Measurements from ENCODE around the gene DYNC1H1. TPM values are rescaled to one million over a fixed set of nuclear protein-coding genes. Genes with fewer than 3 reads are reported as not detected.
"Not testable (repeated sequence)": the region's sequence is repeated elsewhere in the genome, so short reads cannot be mapped to it uniquely, and the experiment has no call there.

DYNC1H1 gene
- total RNA-seq, 1 donor from 2014 or later: 237 TPM

- peak overlapping the region; percentile 10 for H3K27ac Mint-ChIP-seq
These were observed 3.8 kb downstream of the DYNC1H1 start for GRCh38 chr14:101968186-101968585.

GRCh38 chr14:101969481-101969880, 5.1 kb downstream of the DYNC1H1 start:
- Histone ChIP-seq H4K20me1 (ENCODE audit: low read depth) (peaks cover 92% of the 10 kb centered on the region), H3K36me3 (peaks cover 3% of the 10 kb centered on the region), H3K4me1 (peaks cover 16% of the 10 kb centered on the region), H3K4me2 (no peak overlapping the region), H3K79me2 (ENCODE audit: low read depth) (peaks cover 100% of the 10 kb centered on the region), H3K9me3 (ENCODE audit: low read depth) (no peaks in the 10 kb centered on the region), H3K9ac (no peak overlapping the region), H3K27me3 (no peaks in the 10 kb centered on the region), H3K27ac (no peak overlapping the region), H2AFZ (replicated peaks) (no peak overlapping the region), H3K4me3 (no peak overlapping the region), H3F3A (ENCODE audit: low read depth) (peaks cover 4% of the 10 kb centered on the region)
- Mint-ChIP-seq H3K27me3 (ENCODE audit: insufficient read depth, low read depth) (peaks cover 3% of the 10 kb centered on the region), H3K9me3 (no peaks in the 10 kb centered on the region), H3K4me1 (peaks cover 30% of the 10 kb centered on the region), H3K36me3 (peaks cover 10% of the 10 kb centered on the region), H3K4me3 (no peak overlapping the region), H3K27ac (peak overlapping the region; percentile 39)
- TF ChIP-seq CTCF (IDR thresholded peaks at IDR 0.05) (no peak), EZH2 (IDR thresholded peaks at IDR 0.05) (no peak), EZH2phosphoT487 (IDR thresholded peaks at IDR 0.05) (no peak)
- no peak for DNase-seq (ENCODE audit: low spot score)

More at GRCh38 chr14:101968186-101968585, 3.8 kb downstream of the DYNC1H1 start:
- no peaks in the 10 kb centered on the region for H3K9me3 ChIP-seq (ENCODE audit: low read depth)
- peaks cover 4% of the 10 kb centered on the region for H3F3A ChIP-seq (ENCODE audit: low read depth)
- no peak overlapping the region for H3K9ac ChIP-seq
- Mint-ChIP-seq H3K27me3 (ENCODE audit: insufficient read depth, low read depth) (peaks cover 3% of the 10 kb centered on the region), H3K36me3 (peaks cover 10% of the 10 kb centered on the region), H3K4me3 (peak overlapping the region; percentile 59), H3K4me1 (peaks cover 35% of the 10 kb centered on the region), H3K9me3 (no peaks in the 10 kb centered on the region)
- H2AFZ ChIP-seq (replicated peaks): no peak overlapping the region
- peaks cover 9% of the 10 kb centered on the region for H3K27me3 ChIP-seq
- peaks cover 79% of the 10 kb centered on the region for H4K20me1 ChIP-seq (ENCODE audit: low read depth)
- no peak for DNase-seq (ENCODE audit: low spot score)
- H3K4me3 ChIP-seq: no peak overlapping the region
- peaks cover 3% of the 10 kb centered on the region for H3K36me3 ChIP-seq
- H3K4me1 ChIP-seq: peaks cover 16% of the 10 kb centered on the region
- peaks cover 88% of the 10 kb centered on the region for H3K79me2 ChIP-seq (ENCODE audit: low read depth)
- no peak for TF ChIP-seq CTCF (IDR thresholded peaks at IDR 0.05)
- TF ChIP-seq EZH2phosphoT487 (IDR thresholded peaks at IDR 0.05): no peak
- no peak for TF ChIP-seq EZH2 (IDR thresholded peaks at IDR 0.05)
- H3K4me2 ChIP-seq: no peak overlapping the region
- no peak overlapping the region for H3K27ac ChIP-seq

GRCh38 chr14:101970830-101971400, 6.5 kb downstream of the DYNC1H1 start:
- Mint-ChIP-seq H3K4me3 (no peak overlapping the region), H3K36me3 (peaks cover 10% of the 10 kb centered on the region), H3K27ac (no peak overlapping the region), H3K9me3 (no peaks in the 10 kb centered on the region), H3K4me1 (peaks cover 26% of the 10 kb centered on the region), H3K27me3 (ENCODE audit: insufficient read depth, low read depth) (peaks cover 3% of the 10 kb centered on the region)
- no peak for TF ChIP-seq EZH2phosphoT487 (IDR thresholded peaks at IDR 0.05)
- Histone ChIP-seq H3K4me2 (no peak overlapping the region), H3K4me3 (no peak overlapping the region), H3K9ac (no peak overlapping the region), H4K20me1 (ENCODE audit: low read depth) (peaks cover 94% of the 10 kb centered on the region), H3K79me2 (ENCODE audit: low read depth) (peaks cover 100% of the 10 kb centered on the region), H3K36me3 (peaks cover 3% of the 10 kb centered on the region), H3K4me1 (peaks cover 13% of the 10 kb centered on the region), H3F3A (ENCODE audit: low read depth) (peaks cover 2% of the 10 kb centered on the region), H3K27me3 (no peaks in the 10 kb centered on the region), H3K27ac (no peak overlapping the region), H3K9me3 (ENCODE audit: low read depth) (no peaks in the 10 kb centered on the region), H2AFZ (replicated peaks) (no peak overlapping the region)
- DNase-seq (ENCODE audit: low spot score): no peak

- H4K20me1 ChIP-seq (ENCODE audit: low read depth): peaks cover 91% of the 10 kb centered on the region
- peaks cover 100% of the 10 kb centered on the region for H3K79me2 ChIP-seq (ENCODE audit: low read depth)
- H3K9ac ChIP-seq; H3K27ac Mint-ChIP-seq; H2AFZ ChIP-seq (replicated peaks); H3K4me3 Mint-ChIP-seq; H3K27me3 ChIP-seq; H3K4me1 ChIP-seq; H3K4me2 ChIP-seq; H3K9me3 ChIP-seq (ENCODE audit: low read depth); H3K4me3 ChIP-seq; H3K36me3 ChIP-seq; H3K27me3 Mint-ChIP-seq (ENCODE audit: insufficient read depth, low read depth); H3K27ac ChIP-seq; H3K9me3 Mint-ChIP-seq; H3F3A ChIP-seq (ENCODE audit: low read depth); DNase-seq (ENCODE audit: low spot score): not testable (repeated sequence)
- Mint-ChIP-seq H3K4me1 (peaks cover 24% of the 10 kb centered on the region), H3K36me3 (peaks cover 10% of the 10 kb centered on the region)
These were observed 7.1 kb downstream of the DYNC1H1 start for GRCh38 chr14:101971458-101971857.
